Liver (tissue), 3 donors: ENCODE data around the gene CSF1.

Experiments used
- CTCF ChIP-seq: fragments of 150-350 bp; IDR thresholded peaks from 2 replicates; pipeline ENCODE4 v1.5.1; 2017; ENCODE audit warnings: improper control_type of control experiment, low read depth, low read length; ENCODE audit not compliant: missing input control
- GABPA ChIP-seq, 2 donors: IDR thresholded peaks in 1 of 2; conservative IDR thresholded peaks in 1 of 2; 2 replicates each; pipeline ENCODE4 v1.6.1; 2016; ENCODE audit warnings: antibody characterized with exemption in 2 of 2, mild to moderate bottlenecking in 1 of 2, moderate library complexity in 1 of 2
- REST ChIP-seq: IDR thresholded peaks from 2 replicates; pipeline ENCODE4 v1.6.1; 2016; ENCODE audit warnings: antibody characterized with exemption, mild to moderate bottlenecking
- donor health status: healthy.
- donor health status: healthy.

GRCh38 chr1:109897259-109897955 lies 13.2 kb upstream of the CSF1 start:
- no peak for TF ChIP-seq CTCF
- no peak for TF ChIP-seq GABPA (IDR thresholded peaks at IDR 0.05 in 1 of 2, conservative IDR thresholded peaks at IDR 0.05 in 1 of 2)
- no peak for TF ChIP-seq REST
